ENCODE data around the gene NXPH3. TPM values are rescaled to one million over a fixed set of nuclear protein-coding genes. Genes with fewer than 3 reads are reported as not detected.

NXPH3 gene
- total RNA-seq, 1 experiment from 2014 or later = 0.10 TPM

DNA sequence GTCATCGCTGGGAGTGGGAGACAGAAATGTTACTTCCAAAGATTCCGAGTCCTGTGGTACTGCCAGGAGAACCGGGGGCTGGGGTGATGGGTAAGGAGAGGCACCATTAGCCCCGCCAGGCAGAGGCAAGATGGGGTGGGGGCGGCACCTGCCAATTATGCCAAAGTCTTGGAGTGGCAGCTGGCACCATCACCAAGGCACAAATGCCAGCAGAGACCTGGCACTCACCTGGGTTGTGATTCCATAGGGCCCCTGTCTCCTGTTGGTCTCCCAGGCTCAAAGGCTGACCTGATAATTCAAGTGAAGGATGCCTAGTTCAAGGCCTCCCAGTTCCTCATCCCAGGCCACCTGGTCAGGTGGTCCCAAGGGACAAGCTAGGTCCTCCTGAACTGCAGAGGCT is 7.6 kb downstream of the NXPH3 start:
- Histone ChIP-seq H3K4me1 (ENCODE audit: control insufficient read depth in 1 of 2, insufficient read depth in 2 of 2, low read length in 2 of 2) (peaks cover 0 to 12% of the 10 kb centered on the region in 2 experiments; a peak in 2 of 4 replicates), H3K27ac (ENCODE audit: low read depth, low read length) (no peak overlapping the region), H3K9ac (ENCODE audit: low read length) (no peak overlapping the region), H3K36me3 (ENCODE audit: control insufficient read depth in 1 of 2, insufficient read depth in 2 of 2, low read length in 2 of 2) (no peaks in the 10 kb centered on the region), H3K4me2 (ENCODE audit: low read length) (no peak overlapping the region), H3K9me3 (ENCODE audit: control insufficient read depth in 1 of 2, insufficient read depth in 1 of 2, low read depth in 1 of 2, low read length in 2 of 2) (no peaks in the 10 kb centered on the region), H3K9me2 (ENCODE audit: insufficient read depth) (no peaks in the 10 kb centered on the region), H3K4me3 (replicated peaks in 1 of 2; ENCODE audit: low read depth in 1 of 2, low read length in 2 of 2) (no peak overlapping the region), H3K27me3 (ENCODE audit: insufficient read depth, low read length) (no peaks in the 10 kb centered on the region), H4K20me1 (ENCODE audit: insufficient read depth) (no peaks in the 10 kb centered on the region), H2AFZ (ENCODE audit: low read depth, low read length, poor library complexity, severe bottlenecking) (no peak overlapping the region), H3K79me2 (ENCODE audit: insufficient read depth, low read length) (no peaks in the 10 kb centered on the region)
- no TSS peak for BruUV-seq (replicated peaks)
- ATAC-seq = no peak
- ChIA-PET POLR2A (no interaction called here), CTCF (no interaction called here), RAD21 (ENCODE audit: low non-redundant PET in 1 of 2, low total read pairs in 2 of 2, uncharacterized antibody in 2 of 2, unreplicated experiment in 2 of 2) (no interaction called here)
- DNase-seq (ENCODE audit: low read depth, low spot score) = no peak
- intact Hi-C loops (cut with micrococcal nuclease) = no loop called here
- TF ChIP-seq TCF7L2 (IDR thresholded peaks at IDR 0.05; ENCODE audit: borderline replicate concordance, extremely low read depth, insufficient read depth, insufficient read length) (no peak), SRF (IDR thresholded peaks at IDR 0.05; ENCODE audit: low read depth) (no peak)

DNA sequence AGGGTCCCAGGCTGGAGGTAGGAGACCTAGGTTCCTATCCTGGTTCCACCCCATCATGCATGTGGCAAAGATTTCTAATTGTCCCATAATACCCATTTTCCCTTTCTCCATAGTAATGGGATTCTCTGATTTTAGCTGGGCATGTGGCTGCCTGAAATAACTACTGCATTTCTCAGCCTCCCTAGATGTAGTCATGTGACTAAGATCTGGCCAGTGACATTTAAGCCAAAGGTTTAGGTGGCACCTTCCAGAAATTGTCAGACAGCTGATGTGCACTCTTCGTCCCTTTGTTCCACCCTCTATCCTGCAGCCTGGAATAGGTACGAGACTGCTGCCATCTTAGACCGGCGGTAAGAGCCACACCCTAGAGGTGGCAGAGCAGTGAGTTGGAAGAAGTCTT is 8.2 kb downstream of the NXPH3 start:
- BruUV-seq (replicated peaks) = no TSS peak
- DNase-seq (ENCODE audit: low read depth, low spot score) (no peak), ATAC-seq (no peak)
- ChIA-PET RAD21 (ENCODE audit: low non-redundant PET in 1 of 2, low total read pairs in 2 of 2, uncharacterized antibody in 2 of 2, unreplicated experiment in 2 of 2) (no interaction called here), POLR2A (no interaction called here), CTCF (no interaction called here)
- H3K9ac ChIP-seq (ENCODE audit: low read length) = no peak overlapping the region
- no peaks in the 10 kb centered on the region for H3K9me2 ChIP-seq (ENCODE audit: insufficient read depth)
- no peak overlapping the region for H3K27ac ChIP-seq (ENCODE audit: low read depth, low read length)
- no peak overlapping the region for H3K4me2 ChIP-seq (ENCODE audit: low read length)
- TF ChIP-seq, protein P1, sequence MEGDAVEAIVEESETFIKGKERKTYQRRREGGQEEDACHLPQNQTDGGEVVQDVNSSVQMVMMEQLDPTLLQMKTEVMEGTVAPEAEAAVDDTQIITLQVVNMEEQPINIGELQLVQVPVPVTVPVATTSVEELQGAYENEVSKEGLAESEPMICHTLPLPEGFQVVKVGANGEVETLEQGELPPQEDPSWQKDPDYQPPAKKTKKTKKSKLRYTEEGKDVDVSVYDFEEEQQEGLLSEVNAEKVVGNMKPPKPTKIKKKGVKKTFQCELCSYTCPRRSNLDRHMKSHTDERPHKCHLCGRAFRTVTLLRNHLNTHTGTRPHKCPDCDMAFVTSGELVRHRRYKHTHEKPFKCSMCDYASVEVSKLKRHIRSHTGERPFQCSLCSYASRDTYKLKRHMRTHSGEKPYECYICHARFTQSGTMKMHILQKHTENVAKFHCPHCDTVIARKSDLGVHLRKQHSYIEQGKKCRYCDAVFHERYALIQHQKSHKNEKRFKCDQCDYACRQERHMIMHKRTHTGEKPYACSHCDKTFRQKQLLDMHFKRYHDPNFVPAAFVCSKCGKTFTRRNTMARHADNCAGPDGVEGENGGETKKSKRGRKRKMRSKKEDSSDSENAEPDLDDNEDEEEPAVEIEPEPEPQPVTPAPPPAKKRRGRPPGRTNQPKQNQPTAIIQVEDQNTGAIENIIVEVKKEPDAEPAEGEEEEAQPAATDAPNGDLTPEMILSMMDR (IDR thresholded peaks at IDR 0.05 in 2 of 3, conservative IDR thresholded peaks at IDR 0.05 in 1 of 3; ENCODE audit: borderline replicate concordance in 1 of 3, insufficient read depth in 1 of 3, low read depth in 2 of 3, low read length in 2 of 3) = no peak
- TF ChIP-seq, protein P2, sequence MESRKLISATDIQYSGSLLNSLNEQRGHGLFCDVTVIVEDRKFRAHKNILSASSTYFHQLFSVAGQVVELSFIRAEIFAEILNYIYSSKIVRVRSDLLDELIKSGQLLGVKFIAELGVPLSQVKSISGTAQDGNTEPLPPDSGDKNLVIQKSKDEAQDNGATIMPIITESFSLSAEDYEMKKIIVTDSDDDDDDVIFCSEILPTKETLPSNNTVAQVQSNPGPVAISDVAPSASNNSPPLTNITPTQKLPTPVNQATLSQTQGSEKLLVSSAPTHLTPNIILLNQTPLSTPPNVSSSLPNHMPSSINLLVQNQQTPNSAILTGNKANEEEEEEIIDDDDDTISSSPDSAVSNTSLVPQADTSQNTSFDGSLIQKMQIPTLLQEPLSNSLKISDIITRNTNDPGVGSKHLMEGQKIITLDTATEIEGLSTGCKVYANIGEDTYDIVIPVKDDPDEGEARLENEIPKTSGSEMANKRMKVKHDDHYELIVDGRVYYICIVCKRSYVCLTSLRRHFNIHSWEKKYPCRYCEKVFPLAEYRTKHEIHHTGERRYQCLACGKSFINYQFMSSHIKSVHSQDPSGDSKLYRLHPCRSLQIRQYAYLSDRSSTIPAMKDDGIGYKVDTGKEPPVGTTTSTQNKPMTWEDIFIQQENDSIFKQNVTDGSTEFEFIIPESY (IDR thresholded peaks at IDR 0.05; ENCODE audit: extremely low read depth, insufficient replicate concordance, low read length) = no peak
- TF ChIP-seq CBX3 (IDR thresholded peaks at IDR 0.05; ENCODE audit: low read depth) (no peak), ELF1 (IDR thresholded peaks at IDR 0.05; ENCODE audit: borderline replicate concordance, low read depth) (no peak)
- intact Hi-C loops (cut with micrococcal nuclease) = no loop called here
- H4K20me1 ChIP-seq (ENCODE audit: insufficient read depth) = no peaks in the 10 kb centered on the region
- no peak overlapping the region for H3K4me3 ChIP-seq (replicated peaks in 1 of 2; ENCODE audit: low read depth in 1 of 2, low read length in 2 of 2)
- no peaks in the 10 kb centered on the region for H3K36me3 ChIP-seq (ENCODE audit: control insufficient read depth in 1 of 2, insufficient read depth in 2 of 2, low read length in 2 of 2)
- H3K9me3 ChIP-seq (ENCODE audit: control insufficient read depth in 1 of 2, insufficient read depth in 1 of 2, low read depth in 1 of 2, low read length in 2 of 2) = no peaks in the 10 kb centered on the region
- H3K27me3 ChIP-seq (ENCODE audit: insufficient read depth, low read length) = no peaks in the 10 kb centered on the region
- H2AFZ ChIP-seq (ENCODE audit: low read depth, low read length, poor library complexity, severe bottlenecking) = no peak overlapping the region
- H3K79me2 ChIP-seq (ENCODE audit: insufficient read depth, low read length) = no peaks in the 10 kb centered on the region
- peaks cover 0 to 12% of the 10 kb centered on the region in 2 experiments; a peak in 2 of 4 replicates for H3K4me1 ChIP-seq (ENCODE audit: control insufficient read depth in 1 of 2, insufficient read depth in 2 of 2, low read length in 2 of 2)

All from HCT116 (cell line).